CD4-positive, alpha-beta T cell treated with Interleukin-2 at 100 ng/mL for 4 hours (primary cell): ENCODE measurements around the gene CCN2.
"Not testable (repeated sequence)": the region's sequence is repeated elsewhere in the genome, so short reads cannot be mapped to it uniquely, and the experiment has no call there.

Experiments used
- DNase-seq: peaks from one replicate; pipeline ENCODE4 v3.0.0-alpha.2; 2020; ENCODE audit warnings: low spot score

CCN2 gene

DNA sequence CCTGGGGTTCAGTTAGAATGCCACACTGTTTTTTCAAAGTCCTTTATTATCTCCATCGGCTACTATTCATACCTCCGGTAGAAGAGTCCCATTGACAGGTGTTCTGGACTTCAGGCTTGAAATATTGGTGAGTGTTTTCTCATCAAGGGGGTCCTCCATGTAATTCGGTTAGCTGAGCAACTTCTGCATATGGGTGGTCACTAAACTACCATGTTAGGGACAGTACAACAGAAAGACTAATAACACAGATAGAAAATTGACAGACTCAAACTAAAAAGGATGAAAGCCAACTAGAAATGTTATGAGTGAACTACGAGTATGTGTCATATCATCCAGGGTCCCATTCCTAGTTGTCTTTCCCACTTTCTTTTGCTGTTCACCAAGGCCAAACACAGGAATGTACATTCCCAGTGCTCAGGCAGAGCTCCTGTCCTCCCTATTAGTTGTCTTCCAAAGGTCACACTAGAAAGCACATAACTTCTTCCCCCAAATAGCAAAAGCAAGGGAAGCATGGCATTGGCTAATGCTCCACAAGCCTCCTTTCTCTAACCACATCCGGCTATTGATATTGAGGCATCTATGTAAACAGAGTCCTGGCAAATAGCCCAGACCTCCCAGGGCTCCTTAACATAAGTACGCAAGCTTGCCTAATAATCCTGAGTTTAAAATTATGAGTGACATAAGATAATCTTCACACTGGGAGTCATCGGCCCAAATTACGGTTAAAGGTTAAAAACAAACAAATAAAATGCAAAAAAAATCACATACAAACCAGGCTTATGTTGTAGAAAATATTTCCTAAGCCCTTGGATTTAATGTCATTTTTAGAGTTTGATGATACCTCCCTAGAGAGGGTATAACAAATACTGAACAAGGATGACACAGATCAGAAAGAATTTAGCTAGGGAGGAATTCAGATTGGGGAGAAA, 13.2 kb downstream of the CCN2 start:
- DNase-seq, result no peak

DNA sequence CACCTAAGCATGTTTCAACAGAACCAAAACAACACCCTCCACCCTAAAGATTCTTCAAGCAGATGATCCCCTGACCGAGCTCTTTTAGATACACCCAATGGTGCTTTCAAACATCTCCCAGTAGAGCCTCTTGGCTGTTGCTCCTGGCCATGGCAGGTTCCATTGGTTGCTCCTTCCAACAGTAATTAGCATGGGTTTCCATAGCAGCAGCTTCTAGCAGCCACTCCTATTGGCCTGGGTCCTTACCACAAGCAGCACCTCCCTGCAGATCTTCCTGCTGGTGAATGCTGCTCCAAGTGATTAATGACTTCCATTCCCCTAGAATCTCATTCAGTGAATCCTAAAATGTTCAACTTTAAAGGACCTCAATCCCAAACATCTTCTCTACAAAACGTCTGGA, 13.9 kb downstream of the CCN2 start:
- no peak for DNase-seq

DNA sequence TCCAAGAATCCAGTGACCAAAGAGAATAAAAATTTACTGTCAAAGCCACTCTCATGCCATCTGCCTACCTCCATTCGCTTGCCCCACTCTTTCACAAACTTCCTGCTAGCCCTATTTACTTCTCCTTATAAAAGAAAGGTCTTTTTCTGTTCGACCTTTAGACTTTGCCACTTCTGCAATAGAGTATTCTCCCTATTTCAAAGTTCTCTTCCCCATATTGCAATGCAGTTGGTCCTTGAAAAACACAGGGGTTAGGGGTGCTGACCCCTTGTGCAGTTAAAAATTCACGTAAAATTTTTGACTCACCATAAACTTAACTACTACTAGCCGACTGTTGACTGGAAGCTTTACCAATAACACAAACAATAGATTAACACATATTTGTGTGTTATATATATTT, 15.0 kb downstream of the CCN2 start:
- no peak for DNase-seq

DNA sequence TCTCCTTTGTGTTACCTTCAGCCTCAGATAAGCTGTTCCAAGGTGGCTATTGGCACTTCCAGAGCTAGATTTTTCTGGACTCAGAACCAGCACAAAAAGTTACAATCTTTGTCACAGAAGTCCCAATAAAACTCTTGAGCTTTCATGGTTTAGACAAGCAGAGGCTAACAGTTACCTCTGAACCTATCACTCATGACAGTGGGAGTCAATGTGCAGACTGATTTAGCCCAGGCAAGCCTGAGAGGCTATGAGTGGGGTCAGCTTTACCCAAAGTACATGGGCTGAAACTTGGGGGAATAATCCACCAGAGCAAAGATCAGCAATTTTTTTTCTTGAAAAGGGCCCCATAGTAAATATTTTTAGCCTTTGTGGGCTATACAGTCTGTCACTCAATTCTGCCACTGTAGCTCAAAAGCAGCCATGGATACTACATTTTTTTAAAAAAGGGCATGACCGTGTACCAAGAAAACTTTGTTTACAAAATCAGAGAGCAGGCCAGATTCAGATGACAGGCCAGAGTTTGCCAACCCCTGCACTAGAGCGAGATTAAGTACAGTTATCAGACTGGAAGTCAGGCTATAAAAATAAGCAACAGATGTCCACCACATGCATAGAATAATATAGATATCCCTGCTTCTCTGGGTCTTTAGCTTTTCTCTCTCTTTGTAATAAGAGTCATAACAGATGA, 20.0 kb downstream of the CCN2 start:
- DNase-seq, result no peak

DNA sequence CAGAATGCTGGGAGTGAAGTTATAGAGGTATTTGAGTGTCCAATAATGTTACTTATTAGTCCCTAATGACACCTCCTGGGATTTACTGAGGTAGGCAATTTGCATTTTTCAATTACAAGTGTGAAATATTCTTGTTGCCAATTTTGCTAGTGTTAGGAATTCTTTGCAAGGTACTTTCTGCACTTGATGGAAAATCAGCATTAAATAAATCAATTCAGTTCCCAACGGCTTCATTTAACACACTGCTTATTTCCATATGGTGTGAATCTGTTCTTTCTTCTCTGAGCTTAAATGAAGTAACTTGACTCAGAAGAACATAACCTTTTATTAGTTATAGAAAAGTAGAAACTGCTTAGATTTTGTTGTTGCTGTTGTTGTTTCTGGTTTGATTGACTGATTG, 21.2 kb downstream of the CCN2 start:
- no peak for DNase-seq

DNA sequence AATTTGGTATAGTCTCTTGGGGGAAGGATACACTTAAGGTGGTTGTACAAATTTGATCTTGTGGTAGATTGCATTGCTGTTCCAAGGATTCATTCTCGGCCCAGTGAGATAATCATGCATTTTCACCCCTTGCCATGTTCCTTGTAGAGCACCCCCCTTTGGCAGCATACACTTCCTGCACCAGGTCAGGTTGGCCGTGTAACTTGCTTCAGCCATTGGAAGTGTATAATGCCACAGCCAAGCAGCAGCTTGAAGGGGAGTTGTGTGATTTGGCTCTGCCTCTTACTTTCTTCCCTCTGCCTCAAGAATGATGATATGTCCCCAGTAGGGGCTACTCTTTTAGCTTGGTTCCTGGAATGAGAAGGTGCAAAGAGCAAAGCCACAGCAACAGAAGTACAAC, 21.9 kb downstream of the CCN2 start:
- DNase-seq, result no peak

DNA sequence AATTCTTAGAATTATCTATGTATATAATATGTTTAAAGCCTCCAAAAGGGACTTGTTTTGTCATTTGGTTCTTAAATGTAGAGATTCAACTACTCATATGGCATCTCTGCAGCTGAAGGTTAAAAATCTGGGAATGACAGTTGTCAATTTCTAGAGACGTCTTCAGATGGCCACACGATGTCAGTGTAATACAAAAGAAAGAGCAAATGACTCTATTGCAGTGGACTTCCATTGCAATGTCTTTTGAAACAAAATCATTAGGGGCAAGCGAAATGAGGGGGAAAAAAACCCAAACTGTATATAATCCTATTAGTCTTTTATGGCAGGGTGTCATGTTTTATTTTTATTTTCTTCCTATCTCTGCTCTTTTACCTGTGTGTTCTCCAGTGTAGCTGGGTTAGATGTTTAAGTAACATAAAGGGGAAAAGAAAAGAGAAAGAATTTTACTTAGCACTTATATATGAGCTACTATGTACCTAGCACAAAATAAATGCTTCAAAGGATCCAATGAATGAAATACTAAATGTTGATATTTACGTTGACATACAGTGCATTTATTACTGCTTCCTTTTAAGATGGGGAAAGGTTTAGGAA, 26.2 kb downstream of the CCN2 start:
- DNase-seq, result no peak

DNA sequence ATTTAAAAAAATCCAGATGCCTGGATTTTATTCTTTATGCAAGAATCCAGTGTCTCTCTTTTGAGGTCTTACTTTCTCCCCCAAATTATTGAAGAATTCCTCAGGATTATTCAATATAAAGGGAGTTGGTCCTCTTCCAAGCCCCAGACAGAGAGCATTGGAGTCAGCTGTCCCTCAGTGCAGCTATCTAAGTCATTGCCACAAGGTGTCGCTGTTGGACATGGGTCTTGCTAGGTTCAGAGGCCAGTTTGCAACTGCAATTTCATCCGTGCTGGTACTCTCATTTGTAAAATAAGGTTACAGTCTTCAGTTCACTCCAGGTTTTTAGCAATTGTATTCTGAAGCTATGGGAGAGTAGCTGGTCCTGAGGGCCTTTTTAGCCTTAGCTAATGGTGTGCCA, 27.8 kb downstream of the CCN2 start:
- DNase-seq, result peak; percentile 23

DNA sequence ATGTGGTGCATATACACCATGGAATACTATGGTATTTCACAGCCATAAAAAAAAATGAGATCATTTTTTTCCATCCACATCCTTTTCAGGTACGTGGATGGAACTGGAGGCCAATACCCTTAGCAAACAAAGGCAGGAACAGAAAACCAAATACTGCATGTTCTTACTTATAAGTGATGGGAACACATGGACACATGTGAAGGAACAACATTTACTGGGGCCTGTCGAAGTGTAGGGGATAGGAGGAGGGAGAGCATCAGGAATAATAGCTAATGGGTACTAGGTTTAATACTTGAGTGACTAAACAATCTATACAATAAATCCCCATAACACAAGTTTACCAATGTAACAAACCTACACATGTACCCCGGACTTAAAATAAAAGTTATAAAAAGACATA, 30.5 kb downstream of the CCN2 start:
- no peak for DNase-seq

DNA sequence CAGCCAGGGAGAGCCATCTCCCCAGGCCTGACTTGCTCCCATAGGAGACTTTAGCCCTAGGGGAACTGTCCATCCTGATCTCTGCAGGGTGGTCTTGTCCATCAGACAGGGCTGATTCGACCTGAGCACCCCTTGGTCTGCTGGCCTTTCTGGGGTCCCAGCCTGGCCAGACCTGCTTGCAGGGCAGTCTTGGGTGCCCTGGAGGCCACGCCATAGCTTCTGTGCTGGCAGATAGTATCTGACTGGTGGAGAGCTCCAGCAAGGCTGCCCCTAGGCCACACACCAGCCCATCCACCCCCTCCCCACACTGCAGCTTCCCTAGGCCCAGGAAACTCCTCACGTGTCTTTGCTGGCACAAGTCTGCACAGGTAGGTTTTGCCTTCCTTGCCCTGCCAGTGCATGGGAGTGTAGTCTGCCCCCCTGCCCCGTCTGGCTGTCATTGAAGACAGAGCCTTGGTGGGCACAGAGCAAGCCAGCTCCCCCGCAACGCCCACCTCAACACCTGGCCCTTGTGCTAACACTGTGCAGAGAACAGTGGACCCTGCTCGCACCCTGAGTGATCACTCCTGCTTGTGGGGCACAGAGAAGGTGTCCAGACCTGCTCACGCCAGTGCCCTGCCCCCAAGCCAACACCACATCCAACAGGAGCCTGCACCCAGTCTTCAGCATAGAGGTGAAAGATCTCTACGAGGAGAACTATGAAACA, 32.4 kb downstream of the CCN2 start:
- no peak for DNase-seq

DNA sequence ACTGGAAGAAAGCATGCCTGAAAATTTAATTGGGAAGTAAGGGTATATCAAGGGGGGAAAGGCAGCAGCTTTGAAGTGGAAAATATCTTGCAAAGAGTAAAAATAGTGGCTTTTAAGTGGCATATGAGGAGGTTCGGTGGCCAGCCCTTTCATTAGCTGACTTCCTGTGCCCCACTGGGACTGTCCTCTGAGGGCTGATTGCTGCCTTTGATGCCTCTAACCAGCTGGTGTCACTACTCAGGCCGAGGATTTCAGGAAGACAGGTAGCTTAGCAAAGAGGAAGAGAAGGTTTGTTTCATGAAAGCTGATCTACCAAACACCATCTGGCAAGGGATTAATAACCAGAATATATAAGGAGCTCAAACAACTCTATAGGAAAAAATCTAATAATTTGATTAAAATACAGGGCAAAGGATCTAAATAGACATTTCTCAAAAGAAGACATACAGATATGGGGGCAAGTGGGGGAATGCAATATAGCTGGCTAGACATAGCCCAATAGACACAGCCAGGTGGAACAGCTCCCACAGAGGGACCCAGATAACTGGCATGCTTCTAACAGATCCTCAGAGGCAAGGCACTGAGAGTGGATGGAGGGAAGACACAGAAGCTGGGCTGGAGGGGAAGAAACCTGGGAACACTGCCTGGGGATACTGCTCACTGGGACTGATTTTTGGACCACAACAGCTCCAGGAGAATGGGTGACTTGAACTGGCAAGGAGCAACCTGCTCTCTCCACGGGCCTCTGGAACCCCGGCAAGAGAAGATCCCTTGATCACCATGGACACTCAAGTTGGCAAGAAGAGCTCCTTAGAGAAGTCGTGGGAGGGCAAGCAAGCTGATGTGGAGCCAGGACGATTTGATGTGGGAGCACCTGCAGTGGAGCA, 33.2 kb downstream of the CCN2 start:
- no peak for DNase-seq

DNA sequence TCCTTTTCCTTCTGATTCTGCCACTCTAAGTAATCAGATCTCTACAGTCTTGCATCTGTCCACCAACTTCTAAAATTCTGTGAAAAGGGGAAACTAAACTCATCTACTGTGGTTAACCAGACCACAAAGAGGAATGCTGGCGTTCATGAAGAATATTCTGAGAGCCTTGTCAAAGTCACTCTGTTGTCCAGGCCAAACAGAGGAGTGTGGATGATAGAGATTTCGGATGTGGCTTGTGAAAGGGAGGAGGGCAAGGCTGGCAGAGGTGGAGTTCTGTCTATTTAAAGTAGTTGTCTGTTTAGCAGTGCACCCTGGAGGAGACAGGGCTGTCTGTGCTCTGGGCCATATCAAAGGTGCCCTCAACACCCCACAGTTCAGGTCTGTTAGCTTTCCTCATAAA, 33.9 kb downstream of the CCN2 start:
- no peak for DNase-seq

DNA sequence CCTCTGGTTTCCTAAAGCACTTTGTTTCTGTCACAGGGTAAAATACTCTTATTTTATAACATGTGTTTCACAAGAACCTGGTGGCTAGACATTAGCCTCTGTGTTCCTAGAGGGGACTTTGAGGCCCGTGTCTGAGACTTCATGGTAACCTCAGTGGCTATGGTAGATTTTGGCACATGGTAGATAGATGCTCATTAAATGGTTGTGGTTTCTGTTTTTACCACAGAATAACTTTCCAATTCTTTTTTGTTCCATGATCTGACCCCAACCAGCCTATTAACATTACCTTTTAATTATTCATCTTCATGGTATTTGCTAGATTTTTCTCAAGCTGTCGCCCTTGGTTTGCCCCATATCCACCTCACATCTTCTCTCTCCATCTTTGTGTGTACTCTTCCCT, 34.3 kb downstream of the CCN2 start:
- DNase-seq, result no peak

DNA sequence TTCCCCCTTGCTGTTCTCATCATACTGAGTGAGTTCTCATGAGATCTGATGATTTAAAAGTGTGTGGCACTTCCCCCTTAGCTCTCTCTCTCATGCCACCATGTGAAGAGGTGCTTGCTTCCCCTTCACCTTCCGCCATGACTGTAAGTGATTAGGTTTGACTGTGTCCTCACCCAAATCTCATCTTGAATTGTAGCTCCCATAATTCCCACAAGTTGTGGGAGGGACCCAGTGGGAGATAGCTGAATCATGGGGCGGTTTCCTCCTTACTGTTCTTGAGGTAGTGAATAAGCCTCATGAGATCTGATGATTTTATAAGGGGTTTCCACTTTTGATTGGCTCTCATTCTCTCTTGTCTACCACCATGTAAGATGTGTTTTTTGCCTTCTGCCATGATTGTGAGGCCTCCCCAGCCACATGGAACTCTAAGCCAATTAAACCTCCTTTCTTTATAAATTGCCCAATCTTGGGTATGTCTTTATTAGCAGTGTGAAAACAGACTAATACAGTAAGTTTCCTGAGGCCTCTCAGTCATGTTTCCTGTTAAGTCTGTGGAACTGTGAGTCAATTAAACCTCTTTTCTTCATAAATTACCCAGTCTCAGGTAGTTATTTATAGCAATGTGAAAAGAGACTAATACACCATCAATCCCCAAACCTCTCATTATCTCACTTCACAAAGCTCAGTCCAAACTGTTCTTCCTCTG, 34.9 kb downstream of the CCN2 start:
- not testable (repeated sequence) for DNase-seq

DNA sequence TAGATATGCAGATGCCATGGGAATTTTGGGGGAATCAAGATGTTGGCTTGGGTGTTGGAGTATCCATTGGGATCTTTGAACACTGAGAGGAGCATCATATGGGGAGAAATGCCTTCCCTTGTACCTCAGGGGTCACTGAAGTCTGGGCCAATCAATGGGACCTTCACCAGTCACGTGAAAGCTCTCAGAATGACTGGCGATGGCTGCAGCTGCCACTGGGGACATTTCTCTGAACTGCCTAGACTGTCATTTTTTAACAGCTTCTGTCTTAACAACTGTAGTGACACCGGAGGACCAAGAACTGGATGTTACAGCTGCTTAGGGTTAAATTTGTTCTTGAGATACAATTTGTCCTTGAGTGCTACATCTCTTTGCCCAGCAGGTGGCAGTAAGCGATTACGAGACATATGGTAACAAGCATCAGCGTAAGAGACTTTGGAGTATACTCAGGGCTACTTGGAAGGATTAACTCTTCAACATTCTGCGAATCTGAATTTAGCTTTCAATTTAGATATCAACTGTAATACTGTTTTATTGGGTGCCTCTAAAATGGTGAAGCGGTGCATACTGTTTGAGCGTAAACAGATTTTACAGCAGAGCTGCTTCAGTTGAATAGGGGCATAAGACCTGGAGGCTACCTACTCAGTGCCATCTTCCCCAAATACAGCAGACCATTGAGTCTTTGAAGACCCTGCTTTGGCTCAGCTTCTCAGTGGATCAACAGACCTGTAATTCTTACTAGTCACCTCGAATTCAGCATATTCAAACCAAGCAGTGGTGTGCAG, 36.0 kb downstream of the CCN2 start:
- peak; percentile 54 for DNase-seq

DNA sequence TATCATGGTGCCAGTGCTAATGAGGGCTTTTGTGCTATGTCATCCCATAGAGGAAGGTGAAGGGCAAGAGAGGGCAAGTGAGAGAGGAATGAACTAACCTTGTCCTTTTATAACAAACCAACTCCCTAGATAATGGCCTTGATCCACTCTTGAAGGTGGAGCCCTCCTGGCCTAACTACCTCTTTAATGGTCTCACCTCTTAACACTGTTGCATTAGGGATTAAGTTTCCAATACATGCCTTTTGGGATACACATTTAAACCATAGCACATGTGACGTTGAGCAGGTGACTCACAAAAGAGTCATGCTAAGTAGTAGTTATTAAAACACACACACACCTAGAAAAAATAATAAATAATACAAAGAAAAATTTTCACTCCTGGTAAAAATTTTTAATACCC, 36.9 kb downstream of the CCN2 start:
- DNase-seq, result no peak

DNA sequence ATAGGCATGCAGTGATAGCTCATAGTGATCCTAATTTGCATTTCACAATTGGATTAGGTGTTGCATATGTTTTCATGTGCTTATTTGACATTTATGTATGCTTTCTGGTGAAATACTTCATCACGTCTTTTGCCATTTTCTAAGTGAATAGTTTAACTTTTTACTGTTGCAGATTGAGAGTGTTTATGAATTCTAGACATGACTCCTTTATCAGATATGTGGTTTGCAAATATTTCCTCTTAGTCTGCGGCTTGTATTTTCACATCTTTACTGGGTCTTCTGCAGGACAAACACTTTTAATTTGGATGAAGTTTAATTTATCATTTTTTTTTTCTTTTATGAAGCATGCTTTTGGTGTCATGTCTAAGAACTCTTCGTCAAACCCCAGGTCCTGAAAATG, 39.2 kb downstream of the CCN2 start:
- no peak for DNase-seq

DNA sequence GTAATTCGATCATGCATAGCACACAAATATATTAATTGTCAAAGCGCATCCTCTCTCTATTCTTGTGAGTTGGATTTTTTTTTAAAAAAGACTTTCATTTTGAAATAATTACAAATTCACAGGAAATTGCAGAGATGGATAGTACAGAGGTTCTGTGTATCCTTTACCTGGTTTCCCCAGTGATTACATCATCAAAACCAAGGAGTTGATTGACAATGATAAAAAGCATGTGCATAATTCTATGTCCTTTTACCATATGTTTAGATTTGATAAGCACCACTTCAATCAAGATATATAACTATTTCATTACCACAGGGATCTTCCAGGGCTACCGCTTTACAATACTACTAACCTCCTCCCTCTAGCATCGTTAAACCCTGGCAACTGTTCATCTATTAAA, 40.2 kb downstream of the CCN2 start:
- no peak for DNase-seq

DNA sequence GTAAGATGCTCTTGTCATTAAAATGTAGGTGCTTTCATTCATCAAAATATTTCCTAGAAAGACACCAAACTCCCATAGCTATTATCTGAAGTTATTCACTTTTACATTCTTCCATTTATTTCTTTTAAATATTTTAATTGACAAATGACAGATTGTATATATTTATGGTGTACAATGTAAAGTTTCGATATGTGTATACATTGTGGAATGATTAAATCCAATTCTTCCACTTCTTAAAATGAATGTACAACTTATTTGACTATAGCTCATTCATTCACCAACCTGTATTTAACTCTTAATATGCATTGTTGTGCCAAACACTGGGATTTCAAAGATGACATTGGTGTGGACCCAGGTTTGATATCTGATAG, 41.0 kb downstream of the CCN2 start:
- DNase-seq, result no peak
